C4-2B (cell line): ENCODE data around the gene CHMP4A.
"Not testable (repeated sequence)": the region's sequence is repeated elsewhere in the genome, so short reads cannot be mapped to it uniquely, and the experiment has no call there.

Experiments used
- H3K27ac ChIP-seq: fragments of 450-650 bp; 2 replicates; pipeline ENCODE4 v1.5.1; 2017
- ZFX ChIP-seq: fragments of 450-650 bp; IDR thresholded peaks from 2 replicates; pipeline ENCODE4 v1.6.1; 2017
- TF ChIP-seq, protein P1 (sequence below): fragments of 450-650 bp; conservative IDR thresholded peaks from 2 replicates; pipeline ENCODE4 v1.5.1; 2017; ENCODE audit warnings: mild to moderate bottlenecking

CHMP4A gene

DNA sequence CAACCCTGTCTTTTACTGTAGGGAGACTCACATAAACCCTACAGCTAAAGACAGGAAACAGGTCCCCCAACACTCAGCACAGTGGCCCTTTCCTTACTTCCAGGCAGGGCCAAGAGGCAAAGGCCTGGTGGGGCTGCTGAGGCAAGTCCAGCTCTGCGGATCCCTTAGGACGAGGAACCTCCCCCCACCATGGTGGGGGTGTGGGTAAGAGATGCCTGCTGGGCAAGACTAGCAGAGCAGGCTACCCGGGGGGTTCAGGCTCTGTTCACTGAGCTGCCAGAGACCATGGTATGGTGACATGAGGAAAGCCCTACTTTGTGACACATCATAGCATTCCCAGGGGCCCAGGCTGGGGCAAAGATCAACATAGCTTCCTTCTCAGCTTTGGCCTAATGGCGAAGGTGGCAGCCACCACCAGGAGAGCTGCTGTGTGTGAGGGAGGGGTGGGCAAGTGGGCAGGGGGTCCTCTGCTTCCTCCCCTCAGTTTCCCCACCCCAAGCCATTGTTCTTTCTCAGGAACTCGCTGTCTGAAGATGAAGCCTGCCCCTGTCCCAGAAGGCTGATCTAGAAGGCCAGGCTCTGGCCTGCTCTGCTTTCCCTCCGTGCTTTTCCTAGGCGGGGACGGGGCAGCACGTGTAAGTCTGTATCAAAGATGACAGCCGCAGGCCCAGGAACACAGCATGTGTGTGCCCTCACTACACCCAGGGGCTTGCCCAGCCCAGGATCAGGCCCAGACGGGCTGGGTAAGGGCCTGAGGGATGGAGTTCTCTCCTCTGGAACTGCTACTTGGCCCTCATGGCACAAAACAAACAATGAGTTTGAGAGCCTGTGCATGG lies 39.2 kb upstream of the CHMP4A start:
- H3K27ac ChIP-seq, result no peak overlapping the region
- TF ChIP-seq, protein P1, sequence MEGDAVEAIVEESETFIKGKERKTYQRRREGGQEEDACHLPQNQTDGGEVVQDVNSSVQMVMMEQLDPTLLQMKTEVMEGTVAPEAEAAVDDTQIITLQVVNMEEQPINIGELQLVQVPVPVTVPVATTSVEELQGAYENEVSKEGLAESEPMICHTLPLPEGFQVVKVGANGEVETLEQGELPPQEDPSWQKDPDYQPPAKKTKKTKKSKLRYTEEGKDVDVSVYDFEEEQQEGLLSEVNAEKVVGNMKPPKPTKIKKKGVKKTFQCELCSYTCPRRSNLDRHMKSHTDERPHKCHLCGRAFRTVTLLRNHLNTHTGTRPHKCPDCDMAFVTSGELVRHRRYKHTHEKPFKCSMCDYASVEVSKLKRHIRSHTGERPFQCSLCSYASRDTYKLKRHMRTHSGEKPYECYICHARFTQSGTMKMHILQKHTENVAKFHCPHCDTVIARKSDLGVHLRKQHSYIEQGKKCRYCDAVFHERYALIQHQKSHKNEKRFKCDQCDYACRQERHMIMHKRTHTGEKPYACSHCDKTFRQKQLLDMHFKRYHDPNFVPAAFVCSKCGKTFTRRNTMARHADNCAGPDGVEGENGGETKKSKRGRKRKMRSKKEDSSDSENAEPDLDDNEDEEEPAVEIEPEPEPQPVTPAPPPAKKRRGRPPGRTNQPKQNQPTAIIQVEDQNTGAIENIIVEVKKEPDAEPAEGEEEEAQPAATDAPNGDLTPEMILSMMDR, result no peak
- no peak for TF ChIP-seq ZFX

DNA sequence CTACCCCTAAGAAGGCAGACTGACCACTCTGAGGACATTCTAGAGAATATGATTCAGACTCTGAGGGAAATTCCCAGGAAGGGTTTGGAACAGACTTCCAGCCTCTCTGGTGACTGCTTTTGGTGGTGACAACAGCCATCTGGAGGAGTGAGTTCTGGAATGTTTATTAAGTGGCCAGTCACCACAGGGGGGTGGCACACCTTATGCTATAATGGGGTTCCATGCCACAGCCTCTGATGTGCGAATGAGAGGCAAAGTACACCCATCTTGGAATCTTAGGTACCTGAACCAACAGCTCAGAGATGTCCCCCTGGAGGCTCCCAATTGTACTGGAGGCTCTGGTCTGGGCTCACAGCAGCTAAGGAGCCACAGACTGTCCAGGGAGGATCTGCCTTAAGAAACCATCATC lies 38.6 kb upstream of the CHMP4A start:
- TF ChIP-seq, protein P1, result no peak
- no peak for TF ChIP-seq ZFX
- H3K27ac ChIP-seq, result no peak overlapping the region

DNA sequence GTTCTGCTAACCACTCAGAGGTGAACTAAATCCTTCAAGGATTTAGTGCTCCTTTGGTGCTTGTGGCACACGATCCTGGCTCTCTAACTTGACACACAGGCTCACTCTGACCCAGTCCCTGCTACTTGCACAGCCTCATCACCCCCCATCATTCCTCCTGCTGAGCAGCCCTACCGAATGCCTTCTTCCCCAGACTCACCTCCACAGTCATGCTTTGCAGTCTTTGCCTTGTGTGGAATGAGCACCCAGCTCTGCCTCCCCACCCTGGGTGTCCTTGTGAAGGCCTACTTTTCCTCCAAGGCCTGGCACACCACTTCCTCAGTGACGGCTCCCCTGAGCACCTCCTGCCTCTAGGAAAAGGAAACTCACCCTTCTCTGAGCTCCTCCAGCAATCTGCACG lies 37.1 kb upstream of the CHMP4A start:
- H3K27ac ChIP-seq, result no peak overlapping the region
- TF ChIP-seq, protein P1, result no peak
- TF ChIP-seq ZFX, result no peak

DNA sequence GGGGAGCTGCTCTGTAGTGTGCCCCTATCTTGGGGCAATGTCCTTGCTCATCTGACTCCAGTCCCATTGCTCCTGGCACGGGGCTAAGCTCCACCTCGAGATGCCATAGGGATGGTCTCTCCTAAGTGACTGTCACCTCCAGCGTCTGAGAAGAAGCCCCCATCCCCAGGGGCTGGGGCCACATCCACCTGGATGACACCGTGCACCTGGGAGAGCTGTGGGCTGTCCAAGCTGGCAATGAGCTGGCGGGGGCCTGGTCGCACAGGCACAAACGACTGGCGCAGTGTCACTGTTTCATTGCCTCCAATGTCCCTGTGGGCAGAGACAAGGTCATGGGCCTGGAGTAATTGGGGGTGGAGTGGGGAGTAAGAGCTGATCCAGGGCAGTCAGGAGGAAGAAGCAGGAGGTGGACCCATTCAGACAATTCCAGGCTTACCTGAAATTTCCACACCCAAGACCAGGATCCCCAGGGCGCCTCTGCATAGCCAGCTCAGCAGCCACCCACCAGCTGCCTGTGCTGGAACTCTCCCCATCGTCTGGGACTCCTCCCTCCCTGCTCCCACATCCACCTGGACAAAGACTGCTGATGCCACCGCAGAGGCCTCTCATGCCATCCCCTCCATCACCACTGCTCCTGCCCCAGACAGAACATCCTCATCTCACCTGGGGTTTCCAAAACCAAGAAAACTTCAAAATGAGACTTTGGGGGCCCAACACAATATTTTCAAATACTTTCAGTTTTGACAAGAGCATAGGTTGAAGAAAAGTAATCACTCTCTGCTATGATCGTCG lies 36.1 kb upstream of the CHMP4A start:
- TF ChIP-seq, protein P1, result no peak
- no peak for TF ChIP-seq ZFX
- no peak overlapping the region for H3K27ac ChIP-seq

DNA sequence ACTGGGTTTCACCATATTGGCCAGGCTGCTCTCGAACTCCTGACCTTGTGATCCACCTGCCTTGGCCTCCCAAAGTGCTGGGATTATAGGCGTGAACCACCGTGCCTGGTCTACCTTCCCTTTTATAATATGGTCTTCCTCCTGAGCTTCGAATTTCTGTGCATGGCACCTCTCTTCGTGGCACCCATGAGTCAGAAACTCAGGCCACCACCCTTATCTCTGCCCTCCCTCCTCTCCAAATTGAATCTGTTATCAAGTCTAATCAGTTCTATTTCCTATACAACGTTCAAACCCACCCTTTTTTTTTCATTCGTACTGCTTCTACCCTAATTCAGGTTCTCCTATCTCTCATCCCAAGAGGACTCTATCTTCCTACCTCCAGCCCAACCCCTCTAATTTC lies 34.1 kb upstream of the CHMP4A start:
- TF ChIP-seq ZFX, result no peak
- TF ChIP-seq, protein P1, result no peak

DNA sequence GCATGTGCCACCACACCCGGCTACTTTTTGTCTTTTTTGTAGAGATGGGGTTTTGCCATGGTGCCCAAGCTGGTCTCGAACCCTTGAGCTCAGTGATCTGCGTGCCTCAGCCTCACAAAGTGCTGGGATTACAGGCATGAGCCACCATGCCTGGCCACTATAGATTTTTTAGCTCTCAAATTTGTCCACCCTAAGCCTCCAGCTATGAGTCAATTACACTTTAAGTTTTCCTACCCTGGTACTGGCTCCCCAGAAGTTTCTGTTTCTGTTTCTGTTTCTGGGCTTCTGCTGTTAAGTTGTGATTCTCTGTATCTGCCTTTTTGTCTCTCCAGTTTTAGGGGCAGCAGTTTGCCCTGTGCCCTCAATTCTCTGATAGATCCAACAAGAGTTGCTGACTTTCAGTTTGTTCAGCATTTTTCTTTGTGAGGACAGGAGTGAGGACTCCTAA lies 33.5 kb upstream of the CHMP4A start:
- TF ChIP-seq ZFX, result no peak
- TF ChIP-seq, protein P1, result no peak
- H3K27ac ChIP-seq, result no peak overlapping the region

More for the DNA sequence above, 34.1 kb upstream of the CHMP4A start:
- no peak overlapping the region for H3K27ac ChIP-seq

DNA sequence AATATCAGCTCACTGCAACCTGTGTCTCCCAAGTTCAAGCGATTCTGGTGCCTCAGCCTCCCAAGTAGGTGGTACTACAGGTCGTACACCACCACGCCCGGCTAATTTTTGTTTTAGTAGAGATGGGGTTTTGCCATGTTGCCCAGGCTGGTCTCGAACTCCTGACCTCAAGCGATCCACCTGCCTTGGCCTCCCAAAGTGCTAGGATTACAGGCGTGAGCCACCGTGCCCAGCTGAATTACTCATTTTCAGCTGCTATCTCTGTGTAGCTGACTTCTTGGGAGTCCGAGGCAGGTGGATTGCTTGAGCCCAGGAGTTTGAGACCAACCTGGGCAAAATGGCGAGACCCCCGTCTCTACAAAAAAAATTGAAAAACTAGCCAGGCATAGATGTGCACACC lies 32.1 kb upstream of the CHMP4A start:
- not testable (repeated sequence) for H3K27ac ChIP-seq
